Esophagus squamous epithelium (tissue), 4 donors: Measurements from ENCODE around the gene SLC39A13.

Source experiments
- POLR2A ChIP-seq, 4 donors: fragments of 450-650 bp; IDR thresholded peaks; one replicate each; pipeline ENCODE4 v1.6.1; 2017; ENCODE audit warnings: antibody characterized with exemption in 4 of 4, mild to moderate bottlenecking in 4 of 4, moderate library complexity in 3 of 4
- TF ChIP-seq, protein P1 (sequence below), 6 experiments: fragments of 450-650 bp in 4 of 6; fragments of 200-600 bp in 2 of 6; sonication (generic) in 2 of 6; IDR thresholded peaks; one replicate each; pipeline ENCODE4 v1.5.1; 2016 to 2019; ENCODE audit warnings: antibody characterized with exemption in 6 of 6, mild to moderate bottlenecking in 4 of 6, moderate library complexity in 4 of 6

DNA sequence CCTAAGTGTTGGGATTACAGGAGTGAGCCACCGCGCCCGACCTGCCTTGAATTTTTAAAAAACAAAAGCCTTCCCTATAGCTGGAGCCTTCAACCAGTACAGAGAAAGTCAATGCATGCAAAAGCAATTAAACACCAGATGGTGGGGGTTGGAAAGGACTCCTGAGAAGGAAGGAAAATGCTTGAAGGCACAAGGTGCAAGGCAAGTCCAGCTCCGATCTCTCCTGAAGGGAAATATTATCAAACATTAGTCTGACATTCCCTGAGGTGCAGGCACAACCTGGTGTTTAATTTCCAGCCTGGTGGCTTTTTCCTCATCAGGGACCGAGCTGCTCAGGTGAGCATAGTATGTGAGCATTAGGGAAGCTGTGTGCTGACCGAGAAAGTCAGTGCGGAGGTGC lies 53.5 kb downstream of the SLC39A13 start:
- TF ChIP-seq, protein P1, sequence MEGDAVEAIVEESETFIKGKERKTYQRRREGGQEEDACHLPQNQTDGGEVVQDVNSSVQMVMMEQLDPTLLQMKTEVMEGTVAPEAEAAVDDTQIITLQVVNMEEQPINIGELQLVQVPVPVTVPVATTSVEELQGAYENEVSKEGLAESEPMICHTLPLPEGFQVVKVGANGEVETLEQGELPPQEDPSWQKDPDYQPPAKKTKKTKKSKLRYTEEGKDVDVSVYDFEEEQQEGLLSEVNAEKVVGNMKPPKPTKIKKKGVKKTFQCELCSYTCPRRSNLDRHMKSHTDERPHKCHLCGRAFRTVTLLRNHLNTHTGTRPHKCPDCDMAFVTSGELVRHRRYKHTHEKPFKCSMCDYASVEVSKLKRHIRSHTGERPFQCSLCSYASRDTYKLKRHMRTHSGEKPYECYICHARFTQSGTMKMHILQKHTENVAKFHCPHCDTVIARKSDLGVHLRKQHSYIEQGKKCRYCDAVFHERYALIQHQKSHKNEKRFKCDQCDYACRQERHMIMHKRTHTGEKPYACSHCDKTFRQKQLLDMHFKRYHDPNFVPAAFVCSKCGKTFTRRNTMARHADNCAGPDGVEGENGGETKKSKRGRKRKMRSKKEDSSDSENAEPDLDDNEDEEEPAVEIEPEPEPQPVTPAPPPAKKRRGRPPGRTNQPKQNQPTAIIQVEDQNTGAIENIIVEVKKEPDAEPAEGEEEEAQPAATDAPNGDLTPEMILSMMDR (IDR thresholded peaks at IDR 0.05) = no peak
- no peak for TF ChIP-seq POLR2A (IDR thresholded peaks at IDR 0.05)
